ENCODE data around the gene JARID2. TPM values are rescaled to one million over a fixed set of nuclear protein-coding genes. Genes with fewer than 3 reads are reported as not detected.

The JARID2 gene
- polyA plus RNA-seq, 1 donor (not counting 4 experiments of a cell fraction or from before 2014, with no cell fraction given), result 11.0 TPM

DNA sequence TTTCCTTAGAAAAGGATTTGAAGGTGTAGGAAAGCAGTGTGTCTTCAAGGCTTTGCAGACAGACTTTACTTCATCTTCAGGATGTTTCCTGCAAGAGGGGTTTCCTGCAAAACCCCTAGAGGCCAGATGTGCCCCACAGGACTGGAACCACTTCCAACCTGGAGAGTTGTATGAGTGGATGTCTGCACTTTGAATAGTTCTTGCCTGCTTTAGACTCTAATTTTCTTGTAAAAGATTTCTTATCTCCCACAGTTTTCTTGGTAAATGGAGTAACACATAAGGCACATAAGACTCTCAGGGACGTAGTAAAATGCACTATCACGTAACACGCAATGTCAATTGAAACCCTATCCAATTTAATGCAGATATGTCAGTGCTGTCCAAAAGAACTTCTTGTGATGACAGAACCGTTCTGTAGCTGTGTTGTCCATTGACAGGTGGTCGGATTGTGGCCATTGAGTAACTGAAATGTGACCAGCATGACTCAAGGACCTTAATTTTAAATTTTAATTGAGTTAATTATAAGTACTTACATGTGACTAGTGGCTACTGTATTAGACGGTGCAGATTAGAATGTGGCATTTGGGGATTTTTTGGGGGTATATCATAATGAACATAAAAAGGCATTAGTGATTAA, 118.7 kb downstream of the JARID2 start:
- H3K9me3 ChIP-seq (ENCODE audit: control insufficient read depth, low read depth, low read length), result no peaks in the 10 kb centered on the region
- no peak overlapping the region for H3K4me3 ChIP-seq (ENCODE audit: control insufficient read depth in 2 of 3, extremely low read depth in 1 of 3, insufficient read depth in 2 of 3, low read depth in 1 of 3, low read length in 3 of 3)
- H3K9ac ChIP-seq (ENCODE audit: control insufficient read depth, extremely low read depth, insufficient read depth, low read length), result no peak overlapping the region
- no peak overlapping the region for H3K27ac ChIP-seq (ENCODE audit: control insufficient read depth, insufficient read depth, low read length)
- FAIRE-seq (no peak), DNase-seq (ENCODE audit: low read depth, low spot score) (no peak)
- H3K79me2 ChIP-seq (ENCODE audit: control insufficient read depth, insufficient read depth, low read length), result peaks cover 88% of the 10 kb centered on the region
- no peak overlapping the region for H3K4me2 ChIP-seq (ENCODE audit: control insufficient read depth, extremely low read depth, insufficient read depth, low read depth, low read length)
- dilution Hi-C loops (cut with MboI; ENCODE audit: extremely low pct_ligation_motif_present, low sequenced_read_pairs), result no loop called here
- no peaks in the 10 kb centered on the region for H3K27me3 ChIP-seq (ENCODE audit: control insufficient read depth, extremely low read depth, insufficient read depth, low read length)
- H4K20me1 ChIP-seq (ENCODE audit: control insufficient read depth, extremely low read depth, insufficient read depth, low read length), result no peaks in the 10 kb centered on the region
- peaks cover 2% of the 10 kb centered on the region for H3K9me1 ChIP-seq (ENCODE audit: control insufficient read depth, extremely low read depth, insufficient read depth, low read length)
- H2AFZ ChIP-seq (ENCODE audit: control insufficient read depth, low read length), result no peak overlapping the region
- no peak for TF ChIP-seq EZH2 (IDR thresholded peaks at IDR 0.05; ENCODE audit: low read length)
- TF ChIP-seq, protein P1, sequence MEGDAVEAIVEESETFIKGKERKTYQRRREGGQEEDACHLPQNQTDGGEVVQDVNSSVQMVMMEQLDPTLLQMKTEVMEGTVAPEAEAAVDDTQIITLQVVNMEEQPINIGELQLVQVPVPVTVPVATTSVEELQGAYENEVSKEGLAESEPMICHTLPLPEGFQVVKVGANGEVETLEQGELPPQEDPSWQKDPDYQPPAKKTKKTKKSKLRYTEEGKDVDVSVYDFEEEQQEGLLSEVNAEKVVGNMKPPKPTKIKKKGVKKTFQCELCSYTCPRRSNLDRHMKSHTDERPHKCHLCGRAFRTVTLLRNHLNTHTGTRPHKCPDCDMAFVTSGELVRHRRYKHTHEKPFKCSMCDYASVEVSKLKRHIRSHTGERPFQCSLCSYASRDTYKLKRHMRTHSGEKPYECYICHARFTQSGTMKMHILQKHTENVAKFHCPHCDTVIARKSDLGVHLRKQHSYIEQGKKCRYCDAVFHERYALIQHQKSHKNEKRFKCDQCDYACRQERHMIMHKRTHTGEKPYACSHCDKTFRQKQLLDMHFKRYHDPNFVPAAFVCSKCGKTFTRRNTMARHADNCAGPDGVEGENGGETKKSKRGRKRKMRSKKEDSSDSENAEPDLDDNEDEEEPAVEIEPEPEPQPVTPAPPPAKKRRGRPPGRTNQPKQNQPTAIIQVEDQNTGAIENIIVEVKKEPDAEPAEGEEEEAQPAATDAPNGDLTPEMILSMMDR (optimal IDR thresholded peaks at IDR 0.05 in 1 of 3, IDR thresholded peaks at IDR 0.05 in 1 of 3, conservative IDR thresholded peaks at IDR 0.05 in 1 of 3; ENCODE audit: extremely low read depth in 1 of 3, insufficient read depth in 2 of 3, low read length in 3 of 3), result no peak
- peaks cover 0 to 3% of the 10 kb centered on the region in 2 experiments for H3K36me3 ChIP-seq (ENCODE audit: control insufficient read depth in 2 of 2, extremely low read depth in 1 of 2, insufficient read depth in 2 of 2, low read length in 2 of 2)
- H3K4me1 ChIP-seq (ENCODE audit: control insufficient read depth, extremely low read depth, insufficient read depth, low read length), result peaks cover 18% of the 10 kb centered on the region

DNA sequence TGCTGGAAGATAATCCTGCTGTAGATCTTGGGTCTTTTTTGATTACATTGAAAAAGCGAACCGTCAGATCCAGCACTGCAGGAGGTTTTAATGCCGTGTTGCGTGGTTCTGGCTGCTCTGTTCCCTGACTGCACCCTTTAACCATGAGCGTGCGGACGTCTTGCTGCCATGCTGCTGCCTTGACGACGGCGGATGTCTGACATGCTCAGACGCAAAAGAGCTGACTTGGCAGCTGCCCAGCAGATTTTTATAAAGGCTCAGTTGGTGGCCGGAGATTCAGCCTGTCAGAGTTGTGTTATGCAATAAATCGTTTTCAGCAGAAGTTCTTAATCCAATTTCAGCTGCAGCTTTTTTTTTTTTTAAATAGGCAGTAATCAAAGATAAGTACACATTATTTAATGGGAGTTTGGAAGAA, 119.4 kb downstream of the JARID2 start:
- peak overlapping the region; percentile 83 for H3K4me2 ChIP-seq (ENCODE audit: control insufficient read depth, extremely low read depth, insufficient read depth, low read depth, low read length)
- peaks cover 23% of the 10 kb centered on the region for H3K4me1 ChIP-seq (ENCODE audit: control insufficient read depth, extremely low read depth, insufficient read depth, low read length)
- H3K9me3 ChIP-seq (ENCODE audit: control insufficient read depth, low read depth, low read length), result no peaks in the 10 kb centered on the region
- dilution Hi-C loops (cut with MboI; ENCODE audit: extremely low pct_ligation_motif_present, low sequenced_read_pairs), result no loop called here
- peak overlapping the region in 2 of 3 experiments; percentile 29 to 45 for H3K4me3 ChIP-seq (ENCODE audit: control insufficient read depth in 2 of 3, extremely low read depth in 1 of 3, insufficient read depth in 2 of 3, low read depth in 1 of 3, low read length in 3 of 3)
- peaks cover 0 to 3% of the 10 kb centered on the region in 2 experiments for H3K36me3 ChIP-seq (ENCODE audit: control insufficient read depth in 2 of 2, extremely low read depth in 1 of 2, insufficient read depth in 2 of 2, low read length in 2 of 2)
- no peaks in the 10 kb centered on the region for H4K20me1 ChIP-seq (ENCODE audit: control insufficient read depth, extremely low read depth, insufficient read depth, low read length)
- H3K27ac ChIP-seq (ENCODE audit: control insufficient read depth, insufficient read depth, low read length), result peak overlapping the region; percentile 68
- H3K27me3 ChIP-seq (ENCODE audit: control insufficient read depth, extremely low read depth, insufficient read depth, low read length), result no peaks in the 10 kb centered on the region
- peak; percentile 42 for DNase-seq (ENCODE audit: low read depth, low spot score)
- peaks cover 6% of the 10 kb centered on the region for H3K9me1 ChIP-seq (ENCODE audit: control insufficient read depth, extremely low read depth, insufficient read depth, low read length)
- peak overlapping the region; percentile 42 for H3K9ac ChIP-seq (ENCODE audit: control insufficient read depth, extremely low read depth, insufficient read depth, low read length)
- peak; percentile 84 for FAIRE-seq
- peaks cover 87% of the 10 kb centered on the region for H3K79me2 ChIP-seq (ENCODE audit: control insufficient read depth, insufficient read depth, low read length)
- no peak overlapping the region for H2AFZ ChIP-seq (ENCODE audit: control insufficient read depth, low read length)
- TF ChIP-seq, protein P1 (optimal IDR thresholded peaks at IDR 0.05 in 1 of 3, IDR thresholded peaks at IDR 0.05 in 1 of 3, conservative IDR thresholded peaks at IDR 0.05 in 1 of 3; ENCODE audit: extremely low read depth in 1 of 3, insufficient read depth in 2 of 3, low read length in 3 of 3), result no peak
- no peak for TF ChIP-seq EZH2 (IDR thresholded peaks at IDR 0.05; ENCODE audit: low read length)

All from keratinocyte (primary cell).